IMR-90 (cell line): Measurements from ENCODE around the gene ZG16. TPM values are rescaled to one million over a fixed set of nuclear protein-coding genes. Genes with fewer than 3 reads are reported as not detected.

Experiments used
- ATAC-seq: fragments of 200-7000 bp; cut with Tn5 transposase; 2 replicates; pipeline ENCODE4 v1.9.1; 2020; ENCODE audit warnings: low read depth, mild to moderate bottlenecking, moderate library complexity
- BruUV-seq: library from RNA; stranded (reverse); fragments of 400-500 nt; replicated peaks from 2 replicates; lab custom pipeline; 2021; lab: Mats Ljungman, UMichigan
- CTCF ChIA-PET: fragments of 300-600 bp; formaldehyde crosslinking; extraction: SDS; loops from one replicate; lab custom pipeline; 2021; ENCODE audit warnings: antibody characterized with exemption; lab: Yijun Ruan, JAX
- POLR2A ChIA-PET: fragments of 300-600 bp; sonication (Branson Sonifier 250); formaldehyde crosslinking; loops from one replicate; lab custom pipeline; 2022; ENCODE audit warnings: antibody characterized with exemption; ENCODE audit not compliant: unreplicated experiment; lab: Charles Lee
- DNase-seq: peaks from one replicate; pipeline ENCODE4 v3.0.0; 2013
- H2AFZ ChIP-seq: replicated peaks from 2 replicates; pipeline ENCODE3; 2013; ENCODE audit warnings: low read length, mild to moderate bottlenecking; ENCODE audit not compliant: poor library complexity
- H2AK5ac ChIP-seq: 2 replicates; pipeline ENCODE4 v1.6.1; 2013; ENCODE audit warnings: low read depth, low read length, inconsistent platforms
- H2AK9ac ChIP-seq: replicated peaks from 2 replicates; pipeline ENCODE3; 2013; ENCODE audit warnings: mild to moderate bottlenecking, low read depth, low read length, moderate library complexity; ENCODE audit not compliant: poor library complexity
- H2BK120ac ChIP-seq: 2 replicates; pipeline ENCODE4 v1.6.1; 2013; ENCODE audit warnings: low read depth, low read length, inconsistent platforms
- H2BK15ac ChIP-seq: 3 replicates; pipeline ENCODE4 v1.6.1; 2013; ENCODE audit warnings: low read depth, low read length, inconsistent platforms
- H2BK20ac ChIP-seq: 2 replicates; pipeline ENCODE4 v1.6.1; 2013; ENCODE audit warnings: low read depth, mild to moderate bottlenecking, inconsistent platforms, low read length, moderate library complexity
- H2BK5ac ChIP-seq: 2 replicates; pipeline ENCODE4 v1.6.1; 2013; ENCODE audit warnings: mild to moderate bottlenecking, low read depth, low read length, inconsistent platforms; ENCODE audit not compliant: poor library complexity, severe bottlenecking
- H3K14ac ChIP-seq: replicated peaks from 2 replicates; pipeline ENCODE4 v1.6.1; 2013; ENCODE audit warnings: low read depth, low read length, inconsistent platforms
- H3K18ac ChIP-seq: 2 replicates; pipeline ENCODE4 v1.6.1; 2013; ENCODE audit warnings: low read depth, low read length, control low read depth
- H3K23ac ChIP-seq: 2 replicates; pipeline ENCODE4 v1.6.1; 2013; ENCODE audit warnings: low read depth, low read length, inconsistent platforms
- H3K27ac ChIP-seq: 2 replicates; pipeline ENCODE4 v1.5.1; 2013; ENCODE audit warnings: mild to moderate bottlenecking, control low read depth, low read length; ENCODE audit not compliant: insufficient read depth
- H3K27me3 ChIP-seq: 2 replicates; pipeline ENCODE4 v1.6.1; 2013; ENCODE audit warnings: low read length; ENCODE audit not compliant: control insufficient read depth, insufficient read depth
- H3K36me3 ChIP-seq: 2 replicates; pipeline ENCODE4 v1.6.1; 2013; ENCODE audit warnings: low read length, mixed read lengths; ENCODE audit not compliant: control insufficient read depth, insufficient read depth
- H3K4ac ChIP-seq: 2 replicates; pipeline ENCODE4 v1.6.1; 2013; ENCODE audit warnings: low read depth, low read length, inconsistent platforms
- H3K4me1 ChIP-seq: 2 replicates; pipeline ENCODE4 v1.6.1; 2013; ENCODE audit warnings: low read length, mixed read lengths; ENCODE audit not compliant: control insufficient read depth, insufficient read depth
- H3K4me2 ChIP-seq: 2 replicates; pipeline ENCODE4 v1.6.1; 2013; ENCODE audit warnings: low read depth, mild to moderate bottlenecking, control low read depth, low read length, moderate library complexity
- H3K4me3 ChIP-seq: 2 replicates; pipeline ENCODE4 v1.5.1; 2013; ENCODE audit warnings: low read depth, mild to moderate bottlenecking, control low read depth, low read length, moderate library complexity; ENCODE audit not compliant: insufficient read depth
- H3K56ac ChIP-seq: 2 replicates; pipeline ENCODE4 v1.6.1; 2013; ENCODE audit warnings: low read length, inconsistent platforms; ENCODE audit not compliant: insufficient read depth; ENCODE audit errors: extremely low read depth
- H3K79me1 ChIP-seq, 2 experiments: 2 replicates each; pipeline ENCODE4 v1.6.1; 2013; ENCODE audit warnings: low read length in 2 of 2, inconsistent platforms in 1 of 2, low read depth in 1 of 2
- H3K9ac ChIP-seq: 2 replicates; pipeline ENCODE4 v1.6.1; 2013; ENCODE audit warnings: low read depth, low read length, control low read depth
- H3K9me1 ChIP-seq: 2 replicates; pipeline ENCODE4 v1.6.1; 2013; ENCODE audit warnings: low read length, inconsistent platforms; ENCODE audit not compliant: insufficient read depth
- H3K9me3 ChIP-seq: 2 replicates; pipeline ENCODE4 v1.6.1; 2013; ENCODE audit warnings: low read length; ENCODE audit not compliant: control insufficient read depth, insufficient read depth
- H4K20me1 ChIP-seq: 2 replicates; pipeline ENCODE4 v1.6.1; 2013; ENCODE audit warnings: low read length, inconsistent platforms; ENCODE audit not compliant: insufficient read depth
- H4K5ac ChIP-seq: 2 replicates; pipeline ENCODE4 v1.6.1; 2013; ENCODE audit warnings: mild to moderate bottlenecking, low read depth, low read length, control low read depth
- H4K8ac ChIP-seq, 2 experiments: 2 replicates each; pipeline ENCODE4 v1.6.1; 2013; ENCODE audit warnings: low read depth in 2 of 2, low read length in 2 of 2, control low read depth in 1 of 2, inconsistent platforms in 1 of 2
- H4K91ac ChIP-seq: 2 replicates; pipeline ENCODE4 v1.6.1; 2013; ENCODE audit warnings: low read depth, low read length, inconsistent platforms; ENCODE audit not compliant: insufficient read depth
- BHLHE40 ChIP-seq: fragments of 150-350 bp; IDR thresholded peaks from 2 replicates; pipeline ENCODE4 v1.6.1; 2016; ENCODE audit warnings: mild to moderate bottlenecking, low read depth, low read length
- CEBPB ChIP-seq: IDR thresholded peaks from 2 replicates; pipeline ENCODE4 v1.6.1; 2012; ENCODE audit warnings: low read depth, low read length, improper control_type of control experiment
- CHD1 ChIP-seq: IDR thresholded peaks from 2 replicates; pipeline ENCODE4 v1.6.1; 2012; ENCODE audit warnings: low read depth, low read length, improper control_type of control experiment
- FOS ChIP-seq: fragments of 150-350 bp; IDR thresholded peaks from 2 replicates; pipeline ENCODE4 v1.6.1; 2016; ENCODE audit warnings: low read depth, low read length
- MAFK ChIP-seq: IDR thresholded peaks from 2 replicates; pipeline ENCODE4 v1.6.1; 2012; ENCODE audit warnings: low read depth, low read length, improper control_type of control experiment
- MAZ ChIP-seq: IDR thresholded peaks from 2 replicates; pipeline ENCODE4 v1.6.1; 2012; ENCODE audit warnings: low read depth, mild to moderate bottlenecking, low read length, improper control_type of control experiment, moderate library complexity, borderline replicate concordance
- MXI1 ChIP-seq: IDR thresholded peaks from 2 replicates; pipeline ENCODE4 v1.6.1; 2012; ENCODE audit warnings: low read depth, mild to moderate bottlenecking, low read length, moderate library complexity, borderline replicate concordance
- NFE2L2 ChIP-seq: fragments of 150-350 bp; IDR thresholded peaks from 2 replicates; pipeline ENCODE4 v1.6.1; 2016; ENCODE audit warnings: low read depth, mild to moderate bottlenecking, low read length
- POLR2A ChIP-seq: IDR thresholded peaks from 2 replicates; pipeline ENCODE4 v1.6.1; 2012; ENCODE audit warnings: mild to moderate bottlenecking, low read depth, low read length
- RAD21 ChIP-seq: IDR thresholded peaks from 2 replicates; pipeline ENCODE4 v1.6.1; 2012; ENCODE audit warnings: low read length, improper control_type of control experiment
- RCOR1 ChIP-seq: IDR thresholded peaks from 2 replicates; pipeline ENCODE4 v1.6.1; 2012; ENCODE audit warnings: mild to moderate bottlenecking, low read length, improper control_type of control experiment; ENCODE audit not compliant: insufficient replicate concordance
- RFX5 ChIP-seq: IDR thresholded peaks from 2 replicates; pipeline ENCODE4 v1.8.0; 2012; ENCODE audit warnings: low read depth, mild to moderate bottlenecking, low read length, moderate library complexity
- SMC3 ChIP-seq: fragments of 150-350 bp; IDR thresholded peaks from 2 replicates; pipeline ENCODE4 v1.6.1; 2016; ENCODE audit warnings: low read depth, mild to moderate bottlenecking, antibody characterized with exemption, low read length, moderate library complexity
- WGBS, 2 experiments: methylation state at CpG; one replicate each; pipeline versions ENCODE4 v1.1.5 to v1.1.7; 2013; ENCODE audit warnings: missing lambda C conversion rate in 2 of 2; ENCODE audit not compliant: insufficient read length in 1 of 2; ENCODE audit errors: extremely low coverage in 2 of 2; 5-methylcytosine and 5-hydroxymethylcytosine counted together
- dilution Hi-C: fragments of 300-500 bp; cut with HindIII; formaldehyde crosslinking; loops from one replicate; pipeline ENCODE4 v1.14.3; 2018; ENCODE audit warnings: low sequenced_read_pairs; ENCODE audit not compliant: unreplicated experiment
- in situ Hi-C: fragments of 300-500 bp; cut with MboI; formaldehyde crosslinking; loops from 3 replicates; pipeline ENCODE4 v1.14.3; 2019; ENCODE audit warnings: low sequenced_read_pairs, inconsistent platforms, mixed read lengths
- intact Hi-C: fragments of 100-400 bp; cut with micrococcal nuclease; formaldehyde crosslinking; loops from 2 replicates; pipeline ENCODE4 v1.10.0; 2022
- polyA plus RNA-seq, 3 experiments: library from polyadenylated mRNA; depleted of rRNA; stranded (reverse); fragments of >200 nt; gene quantifications; 2 replicates each; pipeline ENCODE4 v1.2.3, GENCODE V29; 2012; ENCODE audit warnings: low replicate concordance in 1 of 3
- total RNA-seq: library from RNA; depleted of rRNA; stranded (reverse); fragments of >200 nt; gene quantifications from 2 replicates; pipeline ENCODE4 v1.2.3, GENCODE V29; 2012
- TF ChIP-seq, protein P1 (sequence below): fragments of 150-350 bp; IDR thresholded peaks from 2 replicates; pipeline ENCODE4 v1.6.1; 2016; ENCODE audit warnings: low read depth, mild to moderate bottlenecking, low read length, moderate library complexity, borderline replicate concordance
- TF ChIP-seq, protein P2 (sequence below): fragments of 150-350 bp; IDR thresholded peaks from 2 replicates; pipeline ENCODE4 v1.6.1; 2017; ENCODE audit warnings: mild to moderate bottlenecking, antibody characterized with exemption, low read length, low read depth
- TF ChIP-seq, protein P3 (sequence below): conservative IDR thresholded peaks from 2 replicates; pipeline ENCODE4 v1.5.1; 2012; ENCODE audit warnings: mild to moderate bottlenecking, low read depth, low read length, improper control_type of control experiment

The ZG16 gene
- total and polyA plus RNA-seq, 2 of the 4 experiments (the other 2 are of a cell fraction): not detected

DNA sequence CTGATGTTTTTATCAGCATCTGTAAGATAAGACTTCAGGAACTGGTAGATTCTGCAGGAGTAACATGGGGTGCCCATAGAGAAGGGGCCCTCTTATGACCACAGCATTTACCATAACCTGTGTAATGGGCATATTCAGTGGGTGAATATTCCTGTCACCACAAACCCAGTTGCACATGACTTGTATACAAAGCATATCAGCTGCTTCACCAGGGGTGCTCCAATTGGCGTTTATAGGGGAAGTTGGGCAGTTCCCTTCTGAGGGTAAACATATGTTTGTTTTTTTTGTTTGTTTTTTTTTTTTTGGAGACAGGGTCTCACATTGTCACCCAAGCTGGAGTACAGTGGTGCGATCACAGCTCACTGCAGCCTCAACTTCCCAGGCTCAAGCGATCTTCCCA lies 11.5 kb upstream of the ZG16 start:
- ChIA-PET POLR2A (no interaction called here), CTCF (no interaction called here)
- Histone ChIP-seq H3K79me1 (no peaks in the 10 kb centered on the region), H3K27ac (no peak overlapping the region), H3K9me1 (no peaks in the 10 kb centered on the region), H2BK5ac (no peak overlapping the region), H3K4me1 (no peaks in the 10 kb centered on the region), H3K9ac (no peak overlapping the region), H4K91ac (no peak overlapping the region), H2AFZ (no peak overlapping the region), H2AK5ac (no peak overlapping the region), H2BK20ac (no peak overlapping the region), H2AK9ac (no peak overlapping the region), H4K20me1 (no peaks in the 10 kb centered on the region), H4K8ac (no peak overlapping the region), H3K4me3 (no peak overlapping the region), H3K4me2 (no peak overlapping the region), H3K18ac (no peak overlapping the region), H2BK120ac (no peak overlapping the region), H3K27me3 (peaks cover 7% of the 10 kb centered on the region), H3K56ac (no peak overlapping the region), H4K5ac (no peak overlapping the region), H3K14ac (no peak overlapping the region), H2BK15ac (no peak overlapping the region), H3K36me3 (no peaks in the 10 kb centered on the region), H3K9me3 (no peaks in the 10 kb centered on the region), H3K4ac (no peak overlapping the region), H3K23ac (no peak overlapping the region)
- no TSS peak for BruUV-seq
- dilution Hi-C loops: no loop called here
- no CpG with 5 or more reads among the region's 3 CpGs for WGBS, 2 experiments
- intact Hi-C loops: no loop called here
- ATAC-seq (no peak), DNase-seq (no peak)
- no peak for TF ChIP-seq MAFK
- TF ChIP-seq FOS: no peak
- TF ChIP-seq, protein P1, sequence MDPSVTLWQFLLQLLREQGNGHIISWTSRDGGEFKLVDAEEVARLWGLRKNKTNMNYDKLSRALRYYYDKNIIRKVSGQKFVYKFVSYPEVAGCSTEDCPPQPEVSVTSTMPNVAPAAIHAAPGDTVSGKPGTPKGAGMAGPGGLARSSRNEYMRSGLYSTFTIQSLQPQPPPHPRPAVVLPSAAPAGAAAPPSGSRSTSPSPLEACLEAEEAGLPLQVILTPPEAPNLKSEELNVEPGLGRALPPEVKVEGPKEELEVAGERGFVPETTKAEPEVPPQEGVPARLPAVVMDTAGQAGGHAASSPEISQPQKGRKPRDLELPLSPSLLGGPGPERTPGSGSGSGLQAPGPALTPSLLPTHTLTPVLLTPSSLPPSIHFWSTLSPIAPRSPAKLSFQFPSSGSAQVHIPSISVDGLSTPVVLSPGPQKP: no peak
- no peak for TF ChIP-seq BHLHE40
- no peak for TF ChIP-seq RAD21
- no peak for TF ChIP-seq RFX5
- no peak for TF ChIP-seq POLR2A
- no peak for TF ChIP-seq MXI1
- TF ChIP-seq RCOR1: no peak
- TF ChIP-seq CEBPB: no peak
- TF ChIP-seq, protein P2, sequence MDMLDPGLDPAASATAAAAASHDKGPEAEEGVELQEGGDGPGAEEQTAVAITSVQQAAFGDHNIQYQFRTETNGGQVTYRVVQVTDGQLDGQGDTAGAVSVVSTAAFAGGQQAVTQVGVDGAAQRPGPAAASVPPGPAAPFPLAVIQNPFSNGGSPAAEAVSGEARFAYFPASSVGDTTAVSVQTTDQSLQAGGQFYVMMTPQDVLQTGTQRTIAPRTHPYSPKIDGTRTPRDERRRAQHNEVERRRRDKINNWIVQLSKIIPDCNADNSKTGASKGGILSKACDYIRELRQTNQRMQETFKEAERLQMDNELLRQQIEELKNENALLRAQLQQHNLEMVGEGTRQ: no peak
- no peak for TF ChIP-seq CHD1
- no peak for TF ChIP-seq SMC3
- no peak for TF ChIP-seq NFE2L2
- TF ChIP-seq, protein P3, sequence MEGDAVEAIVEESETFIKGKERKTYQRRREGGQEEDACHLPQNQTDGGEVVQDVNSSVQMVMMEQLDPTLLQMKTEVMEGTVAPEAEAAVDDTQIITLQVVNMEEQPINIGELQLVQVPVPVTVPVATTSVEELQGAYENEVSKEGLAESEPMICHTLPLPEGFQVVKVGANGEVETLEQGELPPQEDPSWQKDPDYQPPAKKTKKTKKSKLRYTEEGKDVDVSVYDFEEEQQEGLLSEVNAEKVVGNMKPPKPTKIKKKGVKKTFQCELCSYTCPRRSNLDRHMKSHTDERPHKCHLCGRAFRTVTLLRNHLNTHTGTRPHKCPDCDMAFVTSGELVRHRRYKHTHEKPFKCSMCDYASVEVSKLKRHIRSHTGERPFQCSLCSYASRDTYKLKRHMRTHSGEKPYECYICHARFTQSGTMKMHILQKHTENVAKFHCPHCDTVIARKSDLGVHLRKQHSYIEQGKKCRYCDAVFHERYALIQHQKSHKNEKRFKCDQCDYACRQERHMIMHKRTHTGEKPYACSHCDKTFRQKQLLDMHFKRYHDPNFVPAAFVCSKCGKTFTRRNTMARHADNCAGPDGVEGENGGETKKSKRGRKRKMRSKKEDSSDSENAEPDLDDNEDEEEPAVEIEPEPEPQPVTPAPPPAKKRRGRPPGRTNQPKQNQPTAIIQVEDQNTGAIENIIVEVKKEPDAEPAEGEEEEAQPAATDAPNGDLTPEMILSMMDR: no peak
- TF ChIP-seq MAZ: no peak
- in situ Hi-C loops: no loop called here
